Type B pancreatic cell (in vitro differentiated cells): Measurements from ENCODE around the gene BCL11B. TPM values are rescaled to one million over a fixed set of nuclear protein-coding genes. Genes with fewer than 3 reads are reported as not detected.

ENCODE experiments used
- DNase-seq: peaks from one replicate; pipeline ENCODE4 v3.0.0; 2021; ENCODE audit warnings: mixed read lengths; ENCODE audit not compliant: unreplicated experiment; ENCODE audit errors: extremely low spot score
- H3K27ac Mint-ChIP-seq: 2 replicates; pipeline ENCODE4 v1.8.0; 2021; ENCODE audit warnings: mild to moderate bottlenecking, mixed read lengths
- H3K27me3 Mint-ChIP-seq: 2 replicates; pipeline ENCODE4 v1.8.0; 2021; ENCODE audit warnings: mixed read lengths
- H3K36me3 Mint-ChIP-seq: 2 replicates; pipeline ENCODE4 v1.8.0; 2021; ENCODE audit warnings: mixed read lengths
- H3K4me1 Mint-ChIP-seq: one replicate; pipeline ENCODE4 v1.8.0; 2021; ENCODE audit warnings: mixed read lengths; ENCODE audit not compliant: unreplicated experiment
- H3K4me3 Mint-ChIP-seq: 2 replicates; pipeline ENCODE4 v1.8.0; 2021; ENCODE audit warnings: mild to moderate bottlenecking, mixed read lengths
- H3K9me3 Mint-ChIP-seq: 2 replicates; pipeline ENCODE4 v1.8.0; 2021; ENCODE audit warnings: mixed read lengths
- CTCF ChIP-seq: fragments of 200-600 bp; sonication (generic); conservative IDR thresholded peaks from 2 replicates; pipeline ENCODE4 v1.5.0; 2021; ENCODE audit warnings: antibody characterized with exemption, mild to moderate bottlenecking
- total RNA-seq: library from RNA; stranded (reverse); gene quantifications from 2 replicates; pipeline ENCODE4 v1.2.1, GENCODE V29; 2021; ENCODE audit warnings: low replicate concordance

BCL11B gene
- total RNA-seq, 1 donor from 2014 or later = 11.4 TPM

GRCh38 chr14:99192830-99193229 is 79.2 kb downstream of the BCL11B start:
- H3K27me3 Mint-ChIP-seq = no peaks in the 10 kb centered on the region
- DNase-seq = no peak
- H3K27ac Mint-ChIP-seq = no peak overlapping the region
- H3K9me3 Mint-ChIP-seq = no peaks in the 10 kb centered on the region
- H3K4me3 Mint-ChIP-seq = no peak overlapping the region
- no peak for TF ChIP-seq CTCF
- H3K36me3 Mint-ChIP-seq = no peaks in the 10 kb centered on the region
- H3K4me1 Mint-ChIP-seq = peaks cover 45% of the 10 kb centered on the region

- Mint-ChIP-seq H3K27ac (no peak overlapping the region), H3K4me3 (peak overlapping the region; percentile 27), H3K9me3 (no peaks in the 10 kb centered on the region), H3K27me3 (no peaks in the 10 kb centered on the region), H3K36me3 (no peaks in the 10 kb centered on the region), H3K4me1 (peaks cover 45% of the 10 kb centered on the region)
- DNase-seq = no peak
- no peak for TF ChIP-seq CTCF
These were observed 79.9 kb downstream of the BCL11B start for GRCh38 chr14:99192028-99192621.

- H3K27me3 Mint-ChIP-seq = no peaks in the 10 kb centered on the region
- H3K4me3 Mint-ChIP-seq = peak overlapping the region; percentile 27
- no peak for TF ChIP-seq CTCF
- no peaks in the 10 kb centered on the region for H3K9me3 Mint-ChIP-seq
- H3K4me1 Mint-ChIP-seq = peaks cover 43% of the 10 kb centered on the region
- no peaks in the 10 kb centered on the region for H3K36me3 Mint-ChIP-seq
- no peak overlapping the region for H3K27ac Mint-ChIP-seq
- no peak for DNase-seq
These were observed 80.5 kb downstream of the BCL11B start for GRCh38 chr14:99191395-99192027.

GRCh38 chr14:99190696-99191394 is 81.2 kb downstream of the BCL11B start:
- DNase-seq = no peak
- Mint-ChIP-seq H3K27ac (no peak overlapping the region), H3K4me3 (no peak overlapping the region), H3K36me3 (peaks cover 2% of the 10 kb centered on the region), H3K27me3 (no peaks in the 10 kb centered on the region), H3K4me1 (peaks cover 37% of the 10 kb centered on the region), H3K9me3 (no peaks in the 10 kb centered on the region)
- TF ChIP-seq CTCF = peak; percentile 44

- H3K27ac Mint-ChIP-seq = no peak overlapping the region
- peaks cover 4% of the 10 kb centered on the region for H3K36me3 Mint-ChIP-seq
These were observed 82.7 kb downstream of the BCL11B start for GRCh38 chr14:99189201-99189801.

More at GRCh38 chr14:99189201-99189801, 82.7 kb downstream of the BCL11B start:
- DNase-seq = no peak
- TF ChIP-seq CTCF = no peak
- H3K27me3 Mint-ChIP-seq = no peaks in the 10 kb centered on the region
- H3K9me3 Mint-ChIP-seq = no peaks in the 10 kb centered on the region
- no peak overlapping the region for H3K4me3 Mint-ChIP-seq
- peaks cover 32% of the 10 kb centered on the region for H3K4me1 Mint-ChIP-seq
